NAMALWA (cell line): Measurements from ENCODE around the gene ADARB2.

Experiments
- DNase-seq: peaks from one replicate; pipeline ENCODE4 v3.0.0-alpha.2; 2015; ENCODE audit warnings: low spot score

ADARB2 gene

GRCh38 chr10:1311726-1312125 lies 425.6 kb downstream of the ADARB2 start:
- DNase-seq: no peak

- no peak for DNase-seq
These were observed 427.0 kb downstream of the ADARB2 start for GRCh38 chr10:1310271-1310789.

DNA sequence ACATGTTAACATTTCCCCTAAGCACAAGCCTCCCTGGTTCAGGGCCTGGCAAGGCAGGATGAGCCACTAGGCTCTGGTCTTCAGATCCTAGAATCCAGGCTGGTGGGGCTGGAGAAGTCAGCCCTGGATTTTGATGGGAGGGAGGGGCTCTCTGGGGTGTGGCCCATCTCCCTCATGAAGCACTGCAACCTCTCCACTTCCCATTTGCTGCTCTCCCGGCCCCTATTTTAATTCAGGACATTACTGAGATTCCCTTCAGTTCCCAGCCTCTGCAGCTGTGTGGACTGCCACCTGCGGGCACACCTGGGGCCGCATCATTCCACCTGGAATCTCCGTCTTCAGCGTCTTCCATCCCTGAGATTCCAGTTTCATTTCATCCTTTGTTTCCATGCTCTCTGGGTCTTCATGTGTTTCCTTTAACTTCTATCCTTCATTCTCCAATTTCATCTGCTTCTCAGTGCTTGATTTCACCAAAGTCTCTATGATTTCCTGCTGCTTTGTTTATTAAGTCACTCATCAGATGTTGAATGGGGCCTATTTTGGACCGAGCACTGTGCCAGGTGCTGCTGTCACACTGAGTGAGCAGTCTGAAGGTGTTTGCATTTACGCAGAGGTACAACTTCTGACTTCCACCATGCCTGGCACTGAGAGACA lies 427.6 kb downstream of the ADARB2 start:
- DNase-seq: no peak

DNA sequence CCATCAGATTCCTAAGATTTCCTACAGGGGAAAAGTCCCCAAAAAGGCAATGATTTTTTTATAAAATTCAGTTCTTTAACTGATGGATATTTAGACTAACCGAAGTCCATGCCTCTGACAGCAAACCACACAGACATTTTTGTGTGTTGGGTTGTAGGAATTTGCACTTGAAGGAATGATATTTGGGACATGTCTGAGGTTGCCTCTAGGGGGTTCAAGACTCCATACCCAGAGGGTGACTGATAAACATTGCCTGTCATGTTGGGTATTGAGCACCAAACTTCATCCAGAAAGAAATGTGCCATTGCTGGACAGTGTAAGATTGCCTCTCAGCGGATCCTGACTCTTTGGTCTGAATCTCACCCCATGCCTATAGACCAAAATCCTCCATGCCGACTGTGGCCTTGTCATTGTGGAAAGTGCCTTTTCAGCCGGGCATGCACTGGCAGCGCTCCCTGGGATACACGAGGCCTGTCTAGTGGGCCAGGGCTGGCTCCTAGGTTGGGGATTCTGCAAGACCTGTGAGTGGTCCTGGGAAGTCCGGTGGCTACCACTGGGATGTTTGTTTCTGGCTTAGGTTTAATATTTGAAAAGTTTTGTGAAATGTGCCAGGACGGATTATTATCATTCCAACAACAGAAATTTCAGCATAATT lies 428.2 kb downstream of the ADARB2 start:
- DNase-seq: no peak

DNA sequence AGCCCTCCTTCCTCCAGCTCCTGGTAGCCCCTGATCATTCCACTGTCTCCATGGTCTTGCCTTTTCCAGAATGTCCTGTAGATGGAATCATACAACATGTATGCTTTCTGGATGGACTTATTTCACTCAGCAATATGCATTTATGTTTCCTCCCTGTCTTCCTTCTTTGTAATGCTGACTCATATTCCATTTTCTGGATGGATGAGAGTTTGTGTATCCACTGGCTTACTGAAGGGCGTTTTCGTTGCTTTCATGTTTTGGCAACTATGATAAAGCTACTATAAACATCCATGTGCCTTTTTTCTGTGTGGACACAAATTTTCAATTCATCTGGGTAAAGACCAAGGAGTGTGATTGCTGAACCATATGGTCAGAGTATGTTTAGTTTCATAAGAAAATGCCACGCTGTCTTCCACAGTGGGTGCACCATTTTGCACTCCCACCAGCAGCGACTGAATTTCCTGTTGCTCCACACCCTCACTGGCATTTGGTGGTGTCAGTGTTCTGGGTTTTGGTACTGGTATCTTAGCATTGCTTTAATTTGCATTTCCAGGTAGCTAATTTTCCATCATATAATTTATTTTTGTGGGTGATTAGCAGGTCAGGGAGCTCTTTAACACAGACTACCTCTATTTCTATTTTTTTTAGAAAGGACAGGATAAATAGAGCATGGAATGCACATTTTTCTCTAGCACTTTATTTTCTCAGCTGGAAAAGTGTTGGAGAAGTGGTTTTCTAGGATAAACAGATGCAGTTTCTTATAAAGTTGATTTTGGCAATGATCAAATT lies 429.0 kb downstream of the ADARB2 start:
- DNase-seq: no peak

GRCh38 chr10:1301143-1301542 lies 436.2 kb downstream of the ADARB2 start:
- DNase-seq: peak; percentile 18

DNA sequence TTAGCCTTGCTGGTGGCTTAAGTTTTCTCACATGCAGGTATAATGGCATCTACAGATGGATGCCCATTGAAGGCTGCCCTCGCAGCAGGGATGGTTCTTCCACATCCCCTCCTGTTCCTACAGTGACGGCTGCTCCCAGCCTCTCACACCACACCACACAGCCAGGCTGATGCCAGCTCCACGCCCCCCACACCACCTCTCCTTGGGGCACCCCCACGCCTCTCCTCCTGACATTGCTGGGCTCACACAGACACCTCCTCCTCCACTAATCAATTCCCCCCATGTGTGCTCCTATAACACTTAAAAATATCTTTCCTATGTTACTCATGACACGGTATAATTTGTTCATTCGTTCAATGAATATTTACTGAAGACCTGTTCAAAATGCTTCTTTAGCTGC lies 437.1 kb downstream of the ADARB2 start:
- DNase-seq: no peak

- DNase-seq: no peak
These were observed 438.1 kb downstream of the ADARB2 start for GRCh38 chr10:1299041-1299726.

- DNase-seq: peak; percentile 26
These were observed 439.6 kb downstream of the ADARB2 start for GRCh38 chr10:1297566-1298301.

DNA sequence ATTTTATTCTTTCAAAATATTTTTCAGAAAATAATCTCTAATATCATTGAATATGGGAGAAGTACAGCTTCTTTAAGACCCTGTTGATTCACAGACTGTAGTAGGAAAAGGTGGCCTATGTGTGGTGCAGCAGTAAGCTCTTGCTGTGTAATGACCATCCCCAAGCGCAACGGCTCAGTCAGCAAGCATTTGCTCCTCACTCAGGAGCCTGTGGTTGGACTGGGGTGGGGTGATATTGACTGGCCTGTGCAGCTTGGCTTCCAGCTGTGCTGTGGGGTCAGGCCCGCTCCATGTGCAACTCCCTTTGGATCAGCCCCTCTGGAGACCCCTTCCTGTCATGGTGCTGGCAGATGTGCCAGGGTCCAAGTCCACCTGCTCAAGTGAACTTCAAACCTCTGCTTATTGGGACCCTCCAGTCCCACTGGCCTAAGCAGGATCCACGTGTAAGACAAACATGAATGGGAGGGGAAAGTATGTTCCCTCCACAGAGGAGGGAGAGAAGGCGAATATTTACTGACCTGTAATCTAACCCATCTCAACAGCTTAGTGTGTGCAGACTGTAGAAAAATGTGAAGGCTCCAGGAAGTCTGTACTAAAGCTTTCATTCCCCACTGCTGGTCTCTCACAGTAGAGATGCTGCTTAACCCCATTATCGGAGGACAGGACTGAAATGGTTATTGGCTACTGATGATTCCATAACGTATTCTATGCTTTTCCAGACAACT lies 441.4 kb downstream of the ADARB2 start:
- no peak for DNase-seq

DNA sequence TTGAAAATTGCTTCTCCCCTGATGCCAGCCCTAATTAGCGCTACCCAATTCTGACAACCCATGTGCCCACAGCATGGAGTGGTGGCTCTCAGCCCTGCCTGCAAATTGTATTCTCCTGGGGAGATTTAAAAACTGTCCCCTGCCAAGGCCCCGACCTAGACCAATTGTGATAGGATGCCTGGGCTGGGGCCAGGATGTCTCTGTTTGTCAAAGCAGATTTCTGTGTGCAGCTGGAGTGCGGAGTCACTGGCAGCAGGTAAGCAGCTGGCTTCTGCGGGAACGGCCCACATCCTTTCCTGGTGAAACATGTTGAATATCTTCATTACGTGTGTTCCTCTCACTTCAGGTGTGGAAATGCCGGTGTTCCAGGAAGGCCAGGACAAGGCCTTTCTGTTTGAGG lies 442.6 kb downstream of the ADARB2 start:
- DNase-seq: no peak

- DNase-seq: no peak
These were observed 443.5 kb downstream of the ADARB2 start for GRCh38 chr10:1293636-1294435.

- DNase-seq: no peak
These were observed 444.2 kb downstream of the ADARB2 start for GRCh38 chr10:1293157-1293556.

- no peak for DNase-seq
These were observed 444.7 kb downstream of the ADARB2 start for GRCh38 chr10:1292611-1293031.

- DNase-seq: no peak
These were observed 445.9 kb downstream of the ADARB2 start for GRCh38 chr10:1291178-1292090.

DNA sequence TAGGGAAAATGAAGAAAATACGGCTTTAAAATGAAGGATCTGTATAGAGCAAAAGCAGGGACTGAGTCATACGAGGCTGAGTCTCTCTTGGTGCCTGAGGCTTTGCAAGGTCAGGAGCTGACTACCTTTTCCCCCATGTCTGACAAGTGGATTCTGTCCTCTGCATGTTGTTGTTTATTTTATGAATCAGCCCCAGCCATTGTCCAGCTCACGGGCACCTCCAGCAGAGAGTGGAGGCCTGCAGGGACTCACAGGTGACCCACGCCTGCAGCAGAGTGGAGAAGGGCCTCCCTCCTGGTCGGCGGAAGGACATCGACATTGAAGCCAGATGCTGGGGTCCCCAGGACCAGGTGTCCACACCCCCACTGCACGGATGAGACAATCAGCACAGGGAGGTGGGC lies 447.3 kb downstream of the ADARB2 start:
- DNase-seq: no peak

DNA sequence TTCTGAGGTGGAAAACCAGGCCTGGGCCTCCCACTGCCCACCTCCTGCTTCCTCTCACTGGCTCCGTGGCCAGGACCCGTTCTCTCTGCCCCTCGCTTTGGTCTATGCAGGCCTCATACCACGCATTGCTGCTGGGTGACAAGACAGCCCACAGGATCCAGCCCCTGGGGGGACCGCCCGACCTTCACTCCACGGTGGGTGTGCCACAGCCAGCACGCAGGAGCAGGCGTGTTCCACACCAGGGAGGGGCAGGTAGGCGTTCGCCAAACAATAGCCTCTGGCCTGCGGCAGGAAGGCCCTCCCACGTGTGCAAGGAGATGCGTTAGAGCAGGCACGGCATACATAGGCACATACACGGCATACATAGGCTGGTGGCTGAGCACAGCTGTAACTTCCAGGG lies 447.7 kb downstream of the ADARB2 start:
- DNase-seq: no peak

DNA sequence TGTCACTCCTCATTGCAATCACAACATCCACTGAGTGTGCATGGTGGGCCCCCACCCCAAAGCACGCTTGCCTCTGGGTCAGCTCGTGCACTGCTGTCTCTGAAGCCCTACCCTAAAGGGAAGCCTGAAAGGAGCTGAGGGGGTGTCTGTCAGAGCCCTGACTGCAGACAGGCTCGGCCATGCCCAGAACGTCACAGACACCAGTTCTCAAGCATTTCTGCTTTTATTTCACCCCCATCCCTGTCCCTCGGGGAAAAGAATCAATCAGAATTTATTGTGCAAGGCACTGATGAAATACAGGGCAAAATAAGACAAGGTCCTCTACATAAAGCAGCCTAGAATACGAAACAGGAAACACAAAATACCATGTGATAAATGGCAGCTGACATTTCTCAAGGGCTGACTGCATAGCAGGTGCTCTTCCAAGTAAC lies 449.3 kb downstream of the ADARB2 start:
- DNase-seq: peak; percentile 21

GRCh38 chr10:1287487-1287886 lies 449.8 kb downstream of the ADARB2 start:
- DNase-seq: no peak
